Smooth muscle cell (in vitro differentiated cells): ENCODE measurements around the gene EVC2. TPM values are rescaled to one million over a fixed set of nuclear protein-coding genes. Genes with fewer than 3 reads are reported as not detected.

ENCODE experiments used
- DNase-seq: peaks from one replicate; lab custom pipeline; 2025; ENCODE audit not compliant: unreplicated experiment; lab: John Stamatoyannopoulos, UW
- H2AFZ ChIP-seq: fragments of 200-600 bp; sonication (generic); 2 replicates; pipeline ENCODE4 v1.6.0; 2016; ENCODE audit warnings: antibody characterized with exemption, low read depth, mild to moderate bottlenecking
- H3F3A ChIP-seq: fragments of 200-600 bp; sonication (generic); 2 replicates; pipeline ENCODE4 v1.6.0; 2017; ENCODE audit warnings: antibody characterized with exemption, low read depth
- H3K27ac ChIP-seq: fragments of 200-600 bp; sonication (generic); 2 replicates; pipeline ENCODE4 v1.5.1; 2016; ENCODE audit warnings: low read depth, mild to moderate bottlenecking
- H3K27me3 ChIP-seq: fragments of 200-600 bp; sonication (generic); 2 replicates; pipeline ENCODE4 v1.6.1; 2016; ENCODE audit warnings: low read depth, mild to moderate bottlenecking
- H3K36me3 ChIP-seq: fragments of 200-600 bp; sonication (generic); 2 replicates; pipeline ENCODE4 v1.5.1; 2016; ENCODE audit warnings: low read depth
- H3K4me1 ChIP-seq: fragments of 200-600 bp; sonication (generic); 2 replicates; pipeline ENCODE4 v1.5.1; 2016; ENCODE audit warnings: low read depth
- H3K4me2 ChIP-seq: fragments of 200-600 bp; sonication (generic); 2 replicates; pipeline ENCODE4 v1.6.0; 2016; ENCODE audit warnings: mild to moderate bottlenecking
- H3K4me3 ChIP-seq: fragments of 200-600 bp; sonication (generic); 2 replicates; pipeline ENCODE4 v1.5.1; 2016; ENCODE audit warnings: mild to moderate bottlenecking
- H3K79me2 ChIP-seq: fragments of 200-600 bp; sonication (generic); 2 replicates; pipeline ENCODE4 v1.6.0; 2016; ENCODE audit warnings: low read depth, mild to moderate bottlenecking
- H3K9ac ChIP-seq: fragments of 200-600 bp; sonication (generic); 2 replicates; pipeline ENCODE4 v1.6.0; 2016; ENCODE audit warnings: low read depth
- H3K9me3 ChIP-seq: fragments of 200-600 bp; sonication (generic); replicated peaks from 2 replicates; pipeline ENCODE4 v1.5.1; 2016; ENCODE audit warnings: low read depth
- H4K20me1 ChIP-seq: fragments of 200-600 bp; sonication (generic); 2 replicates; pipeline ENCODE4 v1.6.0; 2016; ENCODE audit warnings: low read depth
- WGBS: methylation state at CpG from one replicate; pipeline ENCODE4 v1.1.7; 2016; ENCODE audit warnings: low lambda C conversion rate; 5-methylcytosine and 5-hydroxymethylcytosine counted together
- polyA plus RNA-seq: library from polyadenylated mRNA; unstranded; fragments of >200 nt; fragmentation: Nextera tagmentation; extraction: Ambion mirVana; gene quantifications from 2 replicates; pipeline ENCODE4 v1.2.1, GENCODE V29; 2016
- total RNA-seq: library from RNA; depleted of rRNA; stranded (reverse); fragments of >200 nt; gene quantifications from 2 replicates; pipeline ENCODE4 v1.2.3, GENCODE V29; 2014
- TF ChIP-seq, protein P1 (sequence below): fragments of 200-600 bp; sonication (generic); IDR thresholded peaks from 2 replicates; pipeline ENCODE4 v1.5.1; 2017; ENCODE audit warnings: borderline replicate concordance, mild to moderate bottlenecking, antibody characterized with exemption; ENCODE audit not compliant: insufficient read depth, poor library complexity, severe bottlenecking

The EVC2 gene
- total and polyA plus RNA-seq, 2 experiments from 2014 or later: 6.9 to 7.9 TPM

DNA sequence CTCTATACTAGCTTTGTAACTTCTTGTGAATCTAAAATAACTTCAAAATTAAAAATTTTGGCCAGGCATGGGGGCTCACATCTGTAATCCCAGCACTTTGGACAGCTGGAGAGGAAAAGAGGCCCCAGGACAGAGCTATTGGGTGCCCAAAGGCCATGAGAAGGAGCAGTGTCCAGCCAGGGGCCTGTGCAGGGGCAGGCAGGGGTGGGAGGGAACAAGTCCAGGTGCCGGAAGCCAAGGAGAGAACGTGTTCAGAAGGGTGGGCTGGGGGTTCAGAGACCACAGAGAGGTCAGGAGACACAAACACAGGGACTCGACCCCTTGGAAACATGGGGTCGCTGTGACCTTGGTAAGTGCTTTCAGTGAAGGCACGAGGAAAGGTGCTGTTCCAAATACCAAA lies 138.9 kb downstream of the EVC2 start:
- H3K9ac ChIP-seq: no peak overlapping the region
- DNase-seq: no peak
- 100% methylated on average over 5 of the region's 5 CpGs for WGBS
- no peak overlapping the region for H2AFZ ChIP-seq
- H3K4me3 ChIP-seq: no peak overlapping the region
- no peaks in the 10 kb centered on the region for H3K4me1 ChIP-seq
- H3K9me3 ChIP-seq: no peaks in the 10 kb centered on the region
- H4K20me1 ChIP-seq: no peaks in the 10 kb centered on the region
- H3K27me3 ChIP-seq: no peaks in the 10 kb centered on the region
- H3F3A ChIP-seq: no peaks in the 10 kb centered on the region
- H3K27ac ChIP-seq: no peak overlapping the region
- H3K4me2 ChIP-seq: no peak overlapping the region
- TF ChIP-seq, protein P1, sequence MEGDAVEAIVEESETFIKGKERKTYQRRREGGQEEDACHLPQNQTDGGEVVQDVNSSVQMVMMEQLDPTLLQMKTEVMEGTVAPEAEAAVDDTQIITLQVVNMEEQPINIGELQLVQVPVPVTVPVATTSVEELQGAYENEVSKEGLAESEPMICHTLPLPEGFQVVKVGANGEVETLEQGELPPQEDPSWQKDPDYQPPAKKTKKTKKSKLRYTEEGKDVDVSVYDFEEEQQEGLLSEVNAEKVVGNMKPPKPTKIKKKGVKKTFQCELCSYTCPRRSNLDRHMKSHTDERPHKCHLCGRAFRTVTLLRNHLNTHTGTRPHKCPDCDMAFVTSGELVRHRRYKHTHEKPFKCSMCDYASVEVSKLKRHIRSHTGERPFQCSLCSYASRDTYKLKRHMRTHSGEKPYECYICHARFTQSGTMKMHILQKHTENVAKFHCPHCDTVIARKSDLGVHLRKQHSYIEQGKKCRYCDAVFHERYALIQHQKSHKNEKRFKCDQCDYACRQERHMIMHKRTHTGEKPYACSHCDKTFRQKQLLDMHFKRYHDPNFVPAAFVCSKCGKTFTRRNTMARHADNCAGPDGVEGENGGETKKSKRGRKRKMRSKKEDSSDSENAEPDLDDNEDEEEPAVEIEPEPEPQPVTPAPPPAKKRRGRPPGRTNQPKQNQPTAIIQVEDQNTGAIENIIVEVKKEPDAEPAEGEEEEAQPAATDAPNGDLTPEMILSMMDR: no peak
- peaks cover 10% of the 10 kb centered on the region for H3K36me3 ChIP-seq
- H3K79me2 ChIP-seq: no peaks in the 10 kb centered on the region

- 94% methylated on average over 6 of the region's 6 CpGs for WGBS
- Histone ChIP-seq H3K9ac (no peak overlapping the region), H3K4me3 (no peak overlapping the region), H3K4me2 (no peak overlapping the region), H3K27ac (no peak overlapping the region), H3F3A (no peaks in the 10 kb centered on the region), H3K36me3 (peaks cover 7% of the 10 kb centered on the region), H3K79me2 (no peaks in the 10 kb centered on the region), H3K9me3 (no peaks in the 10 kb centered on the region), H3K4me1 (no peaks in the 10 kb centered on the region), H4K20me1 (no peaks in the 10 kb centered on the region), H2AFZ (no peak overlapping the region), H3K27me3 (no peaks in the 10 kb centered on the region)
- no peak for DNase-seq
- TF ChIP-seq, protein P1: no peak
These were observed 139.4 kb downstream of the EVC2 start for GRCh38 chr4:5568931-5569330.

DNA sequence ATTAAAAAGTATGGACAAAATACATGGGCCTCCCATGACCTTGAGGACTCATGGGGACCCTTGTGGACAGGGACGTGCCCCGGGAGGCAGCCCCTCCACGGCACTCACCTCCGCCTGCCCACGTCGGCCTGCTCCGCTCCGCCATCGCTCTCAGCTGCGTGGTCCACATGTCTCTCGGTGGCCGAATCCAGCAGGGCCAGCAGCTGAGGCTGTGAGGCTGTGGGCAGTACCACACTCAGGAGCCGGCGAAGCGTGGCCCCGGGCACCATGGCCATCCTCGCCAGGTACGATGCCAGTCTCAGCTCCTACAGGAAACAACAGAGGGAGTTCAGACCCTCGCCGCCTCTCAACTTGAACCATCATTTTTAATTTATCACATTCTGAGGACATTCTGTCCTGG lies 140.0 kb downstream of the EVC2 start:
- Histone ChIP-seq H4K20me1 (no peaks in the 10 kb centered on the region), H3K36me3 (peaks cover 6% of the 10 kb centered on the region), H3K9ac (no peak overlapping the region), H3K79me2 (no peaks in the 10 kb centered on the region), H3K4me2 (no peak overlapping the region), H3K27me3 (no peaks in the 10 kb centered on the region), H2AFZ (no peak overlapping the region), H3K27ac (no peak overlapping the region), H3K4me1 (no peaks in the 10 kb centered on the region), H3K4me3 (no peak overlapping the region), H3K9me3 (no peaks in the 10 kb centered on the region), H3F3A (no peaks in the 10 kb centered on the region)
- TF ChIP-seq, protein P1: no peak
- DNase-seq: no peak
- 97% methylated on average over 20 of the region's 20 CpGs for WGBS

GRCh38 chr4:5566991-5567390 lies 141.4 kb downstream of the EVC2 start:
- H3K4me1 ChIP-seq: no peaks in the 10 kb centered on the region
- H3K36me3 ChIP-seq: peaks cover 5% of the 10 kb centered on the region
- no peaks in the 10 kb centered on the region for H3K79me2 ChIP-seq
- no peak for DNase-seq
- no peak overlapping the region for H3K9ac ChIP-seq
- H3K4me2 ChIP-seq: no peak overlapping the region
- no peaks in the 10 kb centered on the region for H3K27me3 ChIP-seq
- no peaks in the 10 kb centered on the region for H3F3A ChIP-seq
- no peak overlapping the region for H3K27ac ChIP-seq
- no peaks in the 10 kb centered on the region for H4K20me1 ChIP-seq
- no peaks in the 10 kb centered on the region for H3K9me3 ChIP-seq
- no peak overlapping the region for H2AFZ ChIP-seq
- TF ChIP-seq, protein P1: no peak
- WGBS: 81% methylated on average over 7 of the region's 7 CpGs
- no peak overlapping the region for H3K4me3 ChIP-seq
